IMR-90 (cell line): ENCODE results near the gene TMEM43. TPM values are rescaled to one million over a fixed set of nuclear protein-coding genes. Genes with fewer than 3 reads are reported as not detected.

Experiments used
- ATAC-seq: fragments of 200-7000 bp; cut with Tn5 transposase; 2 replicates; pipeline ENCODE4 v1.9.1; 2020; ENCODE audit warnings: low read depth, mild to moderate bottlenecking, moderate library complexity
- BruUV-seq: library from RNA; stranded (reverse); fragments of 400-500 nt; replicated peaks from 2 replicates; lab custom pipeline; 2021; lab: Mats Ljungman, UMichigan
- CTCF ChIA-PET: fragments of 300-600 bp; formaldehyde crosslinking; extraction: SDS; loops from one replicate; lab custom pipeline; 2021; ENCODE audit warnings: antibody characterized with exemption; lab: Yijun Ruan, JAX
- POLR2A ChIA-PET: fragments of 300-600 bp; sonication (Branson Sonifier 250); formaldehyde crosslinking; loops from one replicate; lab custom pipeline; 2022; ENCODE audit warnings: antibody characterized with exemption; ENCODE audit not compliant: unreplicated experiment; lab: Charles Lee
- DNase-seq: peaks from one replicate; pipeline ENCODE4 v3.0.0; 2013
- H2AFZ ChIP-seq: replicated peaks from 2 replicates; pipeline ENCODE3; 2013; ENCODE audit warnings: low read length, mild to moderate bottlenecking; ENCODE audit not compliant: poor library complexity
- H2AK5ac ChIP-seq: 2 replicates; pipeline ENCODE4 v1.6.1; 2013; ENCODE audit warnings: low read depth, low read length, inconsistent platforms
- H2AK9ac ChIP-seq: replicated peaks from 2 replicates; pipeline ENCODE3; 2013; ENCODE audit warnings: mild to moderate bottlenecking, low read depth, low read length, moderate library complexity; ENCODE audit not compliant: poor library complexity
- H2BK120ac ChIP-seq: 2 replicates; pipeline ENCODE4 v1.6.1; 2013; ENCODE audit warnings: low read depth, low read length, inconsistent platforms
- H2BK15ac ChIP-seq: 3 replicates; pipeline ENCODE4 v1.6.1; 2013; ENCODE audit warnings: low read depth, low read length, inconsistent platforms
- H2BK20ac ChIP-seq: 2 replicates; pipeline ENCODE4 v1.6.1; 2013; ENCODE audit warnings: low read depth, mild to moderate bottlenecking, inconsistent platforms, low read length, moderate library complexity
- H2BK5ac ChIP-seq: 2 replicates; pipeline ENCODE4 v1.6.1; 2013; ENCODE audit warnings: mild to moderate bottlenecking, low read depth, low read length, inconsistent platforms; ENCODE audit not compliant: poor library complexity, severe bottlenecking
- H3K14ac ChIP-seq: replicated peaks from 2 replicates; pipeline ENCODE4 v1.6.1; 2013; ENCODE audit warnings: low read depth, low read length, inconsistent platforms
- H3K18ac ChIP-seq: 2 replicates; pipeline ENCODE4 v1.6.1; 2013; ENCODE audit warnings: low read depth, low read length, control low read depth
- H3K23ac ChIP-seq: 2 replicates; pipeline ENCODE4 v1.6.1; 2013; ENCODE audit warnings: low read depth, low read length, inconsistent platforms
- H3K27ac ChIP-seq: 2 replicates; pipeline ENCODE4 v1.5.1; 2013; ENCODE audit warnings: mild to moderate bottlenecking, control low read depth, low read length; ENCODE audit not compliant: insufficient read depth
- H3K27me3 ChIP-seq: 2 replicates; pipeline ENCODE4 v1.6.1; 2013; ENCODE audit warnings: low read length; ENCODE audit not compliant: control insufficient read depth, insufficient read depth
- H3K36me3 ChIP-seq: 2 replicates; pipeline ENCODE4 v1.6.1; 2013; ENCODE audit warnings: low read length, mixed read lengths; ENCODE audit not compliant: control insufficient read depth, insufficient read depth
- H3K4ac ChIP-seq: 2 replicates; pipeline ENCODE4 v1.6.1; 2013; ENCODE audit warnings: low read depth, low read length, inconsistent platforms
- H3K4me1 ChIP-seq: 2 replicates; pipeline ENCODE4 v1.6.1; 2013; ENCODE audit warnings: low read length, mixed read lengths; ENCODE audit not compliant: control insufficient read depth, insufficient read depth
- H3K4me2 ChIP-seq: 2 replicates; pipeline ENCODE4 v1.6.1; 2013; ENCODE audit warnings: low read depth, mild to moderate bottlenecking, control low read depth, low read length, moderate library complexity
- H3K4me3 ChIP-seq: 2 replicates; pipeline ENCODE4 v1.5.1; 2013; ENCODE audit warnings: low read depth, mild to moderate bottlenecking, control low read depth, low read length, moderate library complexity; ENCODE audit not compliant: insufficient read depth
- H3K56ac ChIP-seq: 2 replicates; pipeline ENCODE4 v1.6.1; 2013; ENCODE audit warnings: low read length, inconsistent platforms; ENCODE audit not compliant: insufficient read depth; ENCODE audit errors: extremely low read depth
- H3K79me1 ChIP-seq, 2 experiments: 2 replicates each; pipeline ENCODE4 v1.6.1; 2013; ENCODE audit warnings: low read length in 2 of 2, inconsistent platforms in 1 of 2, low read depth in 1 of 2
- H3K9ac ChIP-seq: 2 replicates; pipeline ENCODE4 v1.6.1; 2013; ENCODE audit warnings: low read depth, low read length, control low read depth
- H3K9me1 ChIP-seq: 2 replicates; pipeline ENCODE4 v1.6.1; 2013; ENCODE audit warnings: low read length, inconsistent platforms; ENCODE audit not compliant: insufficient read depth
- H3K9me3 ChIP-seq: 2 replicates; pipeline ENCODE4 v1.6.1; 2013; ENCODE audit warnings: low read length; ENCODE audit not compliant: control insufficient read depth, insufficient read depth
- H4K20me1 ChIP-seq: 2 replicates; pipeline ENCODE4 v1.6.1; 2013; ENCODE audit warnings: low read length, inconsistent platforms; ENCODE audit not compliant: insufficient read depth
- H4K5ac ChIP-seq: 2 replicates; pipeline ENCODE4 v1.6.1; 2013; ENCODE audit warnings: mild to moderate bottlenecking, low read depth, low read length, control low read depth
- H4K8ac ChIP-seq, 2 experiments: 2 replicates each; pipeline ENCODE4 v1.6.1; 2013; ENCODE audit warnings: low read depth in 2 of 2, low read length in 2 of 2, control low read depth in 1 of 2, inconsistent platforms in 1 of 2
- H4K91ac ChIP-seq: 2 replicates; pipeline ENCODE4 v1.6.1; 2013; ENCODE audit warnings: low read depth, low read length, inconsistent platforms; ENCODE audit not compliant: insufficient read depth
- RCOR1 ChIP-seq: IDR thresholded peaks from 2 replicates; pipeline ENCODE4 v1.6.1; 2012; ENCODE audit warnings: mild to moderate bottlenecking, low read length, improper control_type of control experiment; ENCODE audit not compliant: insufficient replicate concordance
- WGBS, 2 experiments: methylation state at CpG; one replicate each; pipeline versions ENCODE4 v1.1.5 to v1.1.7; 2013; ENCODE audit warnings: missing lambda C conversion rate in 2 of 2; ENCODE audit not compliant: insufficient read length in 1 of 2; ENCODE audit errors: extremely low coverage in 2 of 2; 5-methylcytosine and 5-hydroxymethylcytosine counted together
- dilution Hi-C: fragments of 300-500 bp; cut with HindIII; formaldehyde crosslinking; loops from one replicate; pipeline ENCODE4 v1.14.3; 2018; ENCODE audit warnings: low sequenced_read_pairs; ENCODE audit not compliant: unreplicated experiment
- in situ Hi-C: fragments of 300-500 bp; cut with MboI; formaldehyde crosslinking; loops from 3 replicates; pipeline ENCODE4 v1.14.3; 2019; ENCODE audit warnings: low sequenced_read_pairs, inconsistent platforms, mixed read lengths
- intact Hi-C: fragments of 100-400 bp; cut with micrococcal nuclease; formaldehyde crosslinking; loops from 2 replicates; pipeline ENCODE4 v1.10.0; 2022
- polyA plus RNA-seq, 3 experiments: library from polyadenylated mRNA; depleted of rRNA; stranded (reverse); fragments of >200 nt; gene quantifications; 2 replicates each; pipeline ENCODE4 v1.2.3, GENCODE V29; 2012; ENCODE audit warnings: low replicate concordance in 1 of 3
- total RNA-seq: library from RNA; depleted of rRNA; stranded (reverse); fragments of >200 nt; gene quantifications from 2 replicates; pipeline ENCODE4 v1.2.3, GENCODE V29; 2012

TMEM43 gene
- total and polyA plus RNA-seq, 2 of the 4 experiments (the other 2 are of a cell fraction) = 109 to 114 TPM

DNA sequence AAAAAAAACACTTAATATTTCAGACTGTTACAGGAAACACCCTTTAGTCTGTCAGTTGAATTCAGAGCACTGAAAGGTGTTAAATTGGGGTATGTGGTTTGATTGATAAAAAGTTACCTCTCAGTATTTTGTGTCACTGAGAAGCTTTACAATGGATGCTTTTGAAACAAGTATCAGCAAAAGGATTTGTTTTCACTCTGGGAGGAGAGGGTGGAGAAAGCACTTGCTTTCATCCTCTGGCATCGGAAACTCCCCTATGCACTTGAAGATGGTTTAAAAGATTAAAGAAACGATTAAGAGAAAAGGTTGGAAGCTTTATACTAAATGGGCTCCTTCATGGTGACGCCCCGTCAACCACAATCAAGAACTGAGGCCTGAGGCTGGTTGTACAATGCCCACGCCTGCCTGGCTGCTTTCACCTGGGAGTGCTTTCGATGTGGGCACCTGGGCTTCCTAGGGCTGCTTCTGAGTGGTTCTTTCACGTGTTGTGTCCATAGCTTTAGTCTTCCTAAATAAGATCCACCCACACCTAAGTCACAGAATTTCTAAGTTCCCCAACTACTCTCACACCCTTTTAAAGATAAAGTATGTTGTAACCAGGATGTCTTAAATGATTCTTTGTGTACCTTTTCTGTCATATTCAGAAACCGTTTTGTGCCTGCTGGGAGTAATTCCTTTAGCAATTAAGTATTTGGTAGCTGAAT, 17.9 kb downstream of the TMEM43 start:
- H4K5ac ChIP-seq = peak overlapping the region; percentile 34
- H3K4me3 ChIP-seq = no peak overlapping the region
- H3K79me1 ChIP-seq = peaks cover 0 to 19% of the 10 kb centered on the region in 2 experiments; a peak in 1 of 4 replicates
- H4K20me1 ChIP-seq = peaks cover 7% of the 10 kb centered on the region
- H3K9ac ChIP-seq = peak overlapping the region; percentile 49
- H2AK9ac ChIP-seq = no peak overlapping the region
- 93% methylated on average over 3 of the region's 8 CpGs; no CpG with 5 or more reads in 1 of the 2 experiments for WGBS, 2 experiments
- TF ChIP-seq RCOR1 = no peak
- H3K4ac ChIP-seq = peak overlapping the region; percentile 75
- H2AK5ac ChIP-seq = peak overlapping the region; percentile 59; the same call in 1 of the 2 replicates
- ATAC-seq (no peak), DNase-seq (no peak)
- no peak overlapping the region for H2AFZ ChIP-seq
- ChIA-PET CTCF (interaction anchor here (0.7 kb wide), 2 partner anchors 36 to 93 kb away, joined by 3 to 4 read pairs; no protein-coding TSS in a partner anchor), POLR2A (no interaction called here)
- H3K27ac ChIP-seq = peak overlapping the region; percentile 91
- H2BK120ac ChIP-seq = peak overlapping the region; percentile 60
- H2BK15ac ChIP-seq = peak overlapping the region; percentile 13; the same call in 1 of the 3 replicates
- H2BK5ac ChIP-seq = peak overlapping the region; percentile 98
- dilution Hi-C loops (no loop called here), in situ Hi-C loops (loop anchor here (25.0 kb wide), 1 partner anchor 105 kb away; no protein-coding TSS in a partner anchor), intact Hi-C loops (no loop called here)
- H3K56ac ChIP-seq = peak overlapping the region; percentile 41; the same call in 1 of the 2 replicates
- H3K18ac ChIP-seq = peak overlapping the region; percentile 65; the same call in 1 of the 2 replicates
- H4K8ac ChIP-seq = peak overlapping the region; percentile 24 to 49; a peak in 1 of 4 replicates
- peak overlapping the region; percentile 61 for H3K14ac ChIP-seq
- H3K36me3 ChIP-seq = peaks cover 60% of the 10 kb centered on the region
- TSS peak; percentile 85 for BruUV-seq
- H3K9me1 ChIP-seq = peaks cover 28% of the 10 kb centered on the region; the same call in 1 of the 2 replicates
- peaks cover 29% of the 10 kb centered on the region for H3K4me1 ChIP-seq
- no peaks in the 10 kb centered on the region for H3K27me3 ChIP-seq
- H3K4me2 ChIP-seq = no peak overlapping the region
- H2BK20ac ChIP-seq = peak overlapping the region; percentile 65
- peak overlapping the region; percentile 81 for H4K91ac ChIP-seq
- H3K23ac ChIP-seq = peak overlapping the region; percentile 45
- H3K9me3 ChIP-seq = no peaks in the 10 kb centered on the region
